ENCODE data around the gene HTRA1.

Gene HTRA1

GRCh38 chr10:122558452-122558851, 97.1 kb downstream of the HTRA1 start:
- Histone ChIP-seq H3F3A (ENCODE audit: insufficient read depth, low read length) (no peaks in the 10 kb centered on the region), H2AFZ (ENCODE audit: low read length) (no peak overlapping the region), H3K9ac (ENCODE audit: low read length) (no peak overlapping the region), H4K20me1 (ENCODE audit: insufficient read depth, low read length) (no peaks in the 10 kb centered on the region), H3K9me2 (ENCODE audit: low read depth, low read length) (no peaks in the 10 kb centered on the region), H3K36me3 (ENCODE audit: insufficient read depth, low read length) (no peaks in the 10 kb centered on the region), H3K4me3 (ENCODE audit: low read depth, low read length, poor library complexity, severe bottlenecking) (no peak overlapping the region), H3K27me3 (ENCODE audit: insufficient read depth, low read length) (no peaks in the 10 kb centered on the region), H3K4me2 (ENCODE audit: low read length) (no peak overlapping the region), H3K27ac (ENCODE audit: low read depth, low read length, poor library complexity, severe bottlenecking) (no peak overlapping the region), H3K4me1 (ENCODE audit: insufficient read depth, low read length, severe bottlenecking) (no peaks in the 10 kb centered on the region), H3K79me2 (ENCODE audit: insufficient read depth, low read length) (no peaks in the 10 kb centered on the region), H3K9me3 (ENCODE audit: low read length) (no peaks in the 10 kb centered on the region)
- TF ChIP-seq, protein P1, sequence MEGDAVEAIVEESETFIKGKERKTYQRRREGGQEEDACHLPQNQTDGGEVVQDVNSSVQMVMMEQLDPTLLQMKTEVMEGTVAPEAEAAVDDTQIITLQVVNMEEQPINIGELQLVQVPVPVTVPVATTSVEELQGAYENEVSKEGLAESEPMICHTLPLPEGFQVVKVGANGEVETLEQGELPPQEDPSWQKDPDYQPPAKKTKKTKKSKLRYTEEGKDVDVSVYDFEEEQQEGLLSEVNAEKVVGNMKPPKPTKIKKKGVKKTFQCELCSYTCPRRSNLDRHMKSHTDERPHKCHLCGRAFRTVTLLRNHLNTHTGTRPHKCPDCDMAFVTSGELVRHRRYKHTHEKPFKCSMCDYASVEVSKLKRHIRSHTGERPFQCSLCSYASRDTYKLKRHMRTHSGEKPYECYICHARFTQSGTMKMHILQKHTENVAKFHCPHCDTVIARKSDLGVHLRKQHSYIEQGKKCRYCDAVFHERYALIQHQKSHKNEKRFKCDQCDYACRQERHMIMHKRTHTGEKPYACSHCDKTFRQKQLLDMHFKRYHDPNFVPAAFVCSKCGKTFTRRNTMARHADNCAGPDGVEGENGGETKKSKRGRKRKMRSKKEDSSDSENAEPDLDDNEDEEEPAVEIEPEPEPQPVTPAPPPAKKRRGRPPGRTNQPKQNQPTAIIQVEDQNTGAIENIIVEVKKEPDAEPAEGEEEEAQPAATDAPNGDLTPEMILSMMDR (IDR thresholded peaks at IDR 0.05; ENCODE audit: low read length), result no peak
- TF ChIP-seq EZH2 (IDR thresholded peaks at IDR 0.05; ENCODE audit: borderline replicate concordance, low read length), result no peak

DNA sequence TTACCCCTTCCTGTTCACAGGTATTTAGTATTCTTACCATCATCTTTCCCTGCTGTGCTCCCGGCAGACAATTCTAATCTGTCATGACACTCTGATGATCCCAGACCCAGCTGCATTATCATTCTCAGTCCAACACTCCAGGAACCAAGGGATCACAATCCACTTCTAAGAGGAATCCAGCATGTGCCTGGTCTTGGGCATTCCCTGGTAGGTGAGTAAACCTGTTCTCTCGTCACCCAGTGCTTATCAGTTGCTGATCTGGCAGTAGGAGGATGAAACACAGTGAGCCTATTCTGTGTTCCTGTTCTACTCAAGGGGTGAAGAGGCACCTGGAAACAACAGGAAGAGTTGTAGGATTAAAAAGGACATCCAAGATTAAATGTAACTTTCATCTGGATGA, 97.9 kb downstream of the HTRA1 start:
- Histone ChIP-seq H3K79me2 (ENCODE audit: insufficient read depth, low read length) (no peaks in the 10 kb centered on the region), H3K27ac (ENCODE audit: low read depth, low read length, poor library complexity, severe bottlenecking) (no peak overlapping the region), H3K27me3 (ENCODE audit: insufficient read depth, low read length) (no peaks in the 10 kb centered on the region), H3K4me1 (ENCODE audit: insufficient read depth, low read length, severe bottlenecking) (no peaks in the 10 kb centered on the region), H3F3A (ENCODE audit: insufficient read depth, low read length) (no peaks in the 10 kb centered on the region), H3K9ac (ENCODE audit: low read length) (no peak overlapping the region), H3K4me2 (ENCODE audit: low read length) (no peak overlapping the region), H3K9me2 (ENCODE audit: low read depth, low read length) (no peaks in the 10 kb centered on the region), H3K9me3 (ENCODE audit: low read length) (no peaks in the 10 kb centered on the region), H3K4me3 (ENCODE audit: low read depth, low read length, poor library complexity, severe bottlenecking) (no peak overlapping the region), H2AFZ (ENCODE audit: low read length) (no peak overlapping the region), H3K36me3 (ENCODE audit: insufficient read depth, low read length) (no peaks in the 10 kb centered on the region), H4K20me1 (ENCODE audit: insufficient read depth, low read length) (no peaks in the 10 kb centered on the region)
- TF ChIP-seq, protein P1 (IDR thresholded peaks at IDR 0.05; ENCODE audit: low read length), result no peak
- TF ChIP-seq EZH2 (IDR thresholded peaks at IDR 0.05; ENCODE audit: borderline replicate concordance, low read length), result no peak

- H3K4me2 ChIP-seq (ENCODE audit: low read length), result no peak within 1 kb of the TSS
- no peaks in the 10 kb centered on the region for H3F3A ChIP-seq (ENCODE audit: insufficient read depth, low read length)
These were observed 99.0 kb downstream of the HTRA1 start, which contains the start of gene DMBT1 for GRCh38 chr10:122560279-122560804. DMBT1 (plus strand) TSS chr10:122560754; CDS start chr10:122560771, 17 bp downstream.

More at GRCh38 chr10:122560279-122560804, 99.0 kb downstream of the HTRA1 start, which contains the start of gene DMBT1:
- Histone ChIP-seq H3K9me3 (ENCODE audit: low read length) (no peaks in the 10 kb centered on the region), H3K9ac (ENCODE audit: low read length) (no peak within 1 kb of the TSS), H2AFZ (ENCODE audit: low read length) (no peak within 1 kb of the TSS), H4K20me1 (ENCODE audit: insufficient read depth, low read length) (no peaks in the 10 kb centered on the region), H3K4me1 (ENCODE audit: insufficient read depth, low read length, severe bottlenecking) (no peaks in the 10 kb centered on the region), H3K4me3 (ENCODE audit: low read depth, low read length, poor library complexity, severe bottlenecking) (no peak within 1 kb of the TSS), H3K27me3 (ENCODE audit: insufficient read depth, low read length) (no peaks in the 10 kb centered on the region), H3K36me3 (ENCODE audit: insufficient read depth, low read length) (no peaks in the 10 kb centered on the region), H3K27ac (ENCODE audit: low read depth, low read length, poor library complexity, severe bottlenecking) (no peak within 1 kb of the TSS), H3K9me2 (ENCODE audit: low read depth, low read length) (no peaks in the 10 kb centered on the region), H3K79me2 (ENCODE audit: insufficient read depth, low read length) (no peaks in the 10 kb centered on the region)
- TF ChIP-seq, protein P1 (IDR thresholded peaks at IDR 0.05; ENCODE audit: low read length), result no peak
- TF ChIP-seq EZH2 (IDR thresholded peaks at IDR 0.05; ENCODE audit: borderline replicate concordance, low read length), result no peak
